Left hindlimb (tissue), 1 donor: ENCODE data around the gene RFC2.
"Not testable (repeated sequence)": the region's sequence is repeated elsewhere in the genome, so short reads cannot be mapped to it uniquely, and the experiment has no call there.

Experiments
- DNase-seq: peaks from one replicate; pipeline ENCODE4 v3.0.0-alpha.2; 2018

The RFC2 gene

DNA sequence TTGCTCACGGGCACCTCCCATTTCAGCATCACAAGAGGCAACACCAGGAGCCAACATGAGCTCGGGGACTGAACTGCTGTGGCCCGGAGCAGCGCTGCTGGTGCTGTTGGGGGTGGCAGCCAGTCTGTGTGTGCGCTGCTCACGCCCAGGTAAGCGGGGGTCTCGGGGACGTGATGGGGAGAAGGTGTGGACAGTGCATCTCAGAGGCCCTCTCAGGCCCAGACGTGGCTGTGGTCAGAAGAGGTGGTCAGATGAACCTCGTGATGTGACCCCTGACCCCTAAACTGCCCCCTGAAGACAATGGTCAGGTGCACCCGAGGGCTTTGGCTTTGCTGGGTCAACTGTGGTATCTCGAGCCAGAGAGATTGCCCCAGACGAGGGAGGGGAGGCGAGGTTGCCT, 38.3 kb downstream of the RFC2 start:
- DNase-seq, result peak; percentile 12

GRCh38 chr7:74214816-74215630, 39.2 kb downstream of the RFC2 start:
- peak; percentile 11 for DNase-seq

DNA sequence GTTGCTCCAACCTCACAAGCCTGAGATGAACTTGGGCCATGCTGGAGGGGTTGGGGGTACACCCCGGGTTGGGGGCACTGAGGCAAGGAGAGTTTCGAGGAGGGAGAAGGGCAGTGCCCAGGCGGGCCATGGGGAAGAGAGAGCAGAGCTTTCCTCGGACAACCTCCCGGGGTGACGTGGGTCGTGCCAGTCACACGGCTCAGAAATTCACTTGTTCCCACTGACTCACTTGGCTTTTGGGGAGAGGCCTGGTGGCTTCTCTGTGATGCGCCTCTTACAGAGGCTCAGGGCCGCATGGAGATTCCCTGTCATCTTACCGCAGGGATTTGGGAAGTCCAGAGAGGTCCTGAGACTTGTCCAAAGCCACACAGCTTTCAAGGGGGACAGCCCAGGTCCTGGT, 41.5 kb downstream of the RFC2 start:
- DNase-seq, result no peak

DNA sequence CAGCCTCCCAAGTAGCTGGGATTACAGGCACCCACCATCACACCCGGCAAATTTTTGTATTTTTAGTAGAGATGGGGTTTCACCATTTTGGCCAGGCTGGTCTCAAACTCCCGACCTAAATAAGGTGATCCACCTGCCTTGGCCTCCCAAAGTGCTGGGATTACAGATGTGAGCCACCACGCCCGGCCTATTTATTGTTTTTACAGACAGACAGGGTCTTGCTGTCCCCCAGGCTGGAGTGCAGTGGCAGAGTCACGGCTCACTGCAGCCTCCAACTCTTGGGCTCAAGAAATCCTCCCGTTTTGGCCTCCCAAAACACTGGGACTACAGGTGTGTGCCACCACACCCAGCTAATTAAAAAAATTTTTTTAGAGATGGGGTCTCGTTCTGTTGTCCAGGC, 46.0 kb downstream of the RFC2 start:
- DNase-seq, result not testable (repeated sequence)

GRCh38 chr7:74207586-74207985, 46.6 kb downstream of the RFC2 start:
- no peak for DNase-seq

- peak; percentile 86 for DNase-seq
These were observed 47.5 kb downstream of the RFC2 start for GRCh38 chr7:74206589-74207120.

DNA sequence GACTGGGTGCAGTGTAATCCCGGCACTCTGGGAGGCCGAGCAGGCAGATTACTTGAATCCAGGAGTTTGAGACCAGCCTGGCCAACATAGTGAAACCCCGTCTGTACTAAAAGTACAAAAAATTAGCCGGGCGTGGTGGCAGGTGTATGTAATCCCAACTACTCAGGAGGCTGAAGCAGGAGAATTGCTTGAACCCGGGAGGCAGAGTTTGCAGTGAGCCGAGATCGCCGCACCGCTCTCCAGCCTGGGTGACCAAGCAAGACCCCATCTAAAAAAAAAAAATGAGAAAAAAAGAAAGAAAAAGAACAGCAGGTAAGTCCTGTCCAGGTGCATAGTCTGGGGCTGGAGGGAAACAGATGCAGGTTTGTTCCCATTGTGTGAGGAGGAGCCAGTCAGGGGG, 48.1 kb downstream of the RFC2 start:
- DNase-seq, result not testable (repeated sequence)

DNA sequence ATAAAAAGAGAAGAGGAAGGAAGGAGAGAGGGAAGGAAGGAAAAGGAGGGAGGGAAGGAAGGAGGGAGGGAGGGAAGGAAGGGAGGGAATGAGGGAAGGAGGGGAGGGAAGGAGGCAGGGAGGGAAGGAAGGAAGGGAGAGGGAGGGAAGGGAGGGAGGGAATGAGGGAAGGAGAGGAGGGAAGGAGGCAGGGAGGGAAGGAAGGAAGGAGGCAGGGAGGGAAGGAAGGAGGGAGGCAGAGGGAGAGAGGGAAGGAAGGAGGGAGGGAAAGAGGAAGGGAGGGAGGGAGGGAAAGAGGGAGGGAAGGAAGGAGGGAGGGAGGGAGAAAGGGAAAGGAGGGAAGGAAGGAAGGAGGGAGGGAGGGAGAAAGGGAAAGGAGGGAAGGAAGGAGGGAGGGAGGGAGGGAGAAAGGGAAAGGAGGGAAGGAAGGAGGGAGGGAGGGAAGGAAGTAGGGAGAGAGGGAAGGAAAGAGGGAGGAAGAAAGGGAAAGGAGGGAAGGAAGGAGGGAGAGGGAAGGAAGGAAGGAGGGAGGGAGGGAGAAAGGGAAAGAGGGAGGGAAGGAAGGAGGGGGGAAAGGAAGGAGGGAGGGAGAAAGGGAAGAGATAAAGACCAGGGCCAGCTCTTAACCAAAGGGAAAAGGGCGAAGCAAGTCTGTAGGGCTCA, 50.1 kb downstream of the RFC2 start:
- DNase-seq, result no peak

- no peak for DNase-seq
These were observed 51.2 kb downstream of the RFC2 start for GRCh38 chr7:74202841-74203556.

- DNase-seq, result no peak
These were observed 54.4 kb downstream of the RFC2 start for GRCh38 chr7:74199551-74200355.

DNA sequence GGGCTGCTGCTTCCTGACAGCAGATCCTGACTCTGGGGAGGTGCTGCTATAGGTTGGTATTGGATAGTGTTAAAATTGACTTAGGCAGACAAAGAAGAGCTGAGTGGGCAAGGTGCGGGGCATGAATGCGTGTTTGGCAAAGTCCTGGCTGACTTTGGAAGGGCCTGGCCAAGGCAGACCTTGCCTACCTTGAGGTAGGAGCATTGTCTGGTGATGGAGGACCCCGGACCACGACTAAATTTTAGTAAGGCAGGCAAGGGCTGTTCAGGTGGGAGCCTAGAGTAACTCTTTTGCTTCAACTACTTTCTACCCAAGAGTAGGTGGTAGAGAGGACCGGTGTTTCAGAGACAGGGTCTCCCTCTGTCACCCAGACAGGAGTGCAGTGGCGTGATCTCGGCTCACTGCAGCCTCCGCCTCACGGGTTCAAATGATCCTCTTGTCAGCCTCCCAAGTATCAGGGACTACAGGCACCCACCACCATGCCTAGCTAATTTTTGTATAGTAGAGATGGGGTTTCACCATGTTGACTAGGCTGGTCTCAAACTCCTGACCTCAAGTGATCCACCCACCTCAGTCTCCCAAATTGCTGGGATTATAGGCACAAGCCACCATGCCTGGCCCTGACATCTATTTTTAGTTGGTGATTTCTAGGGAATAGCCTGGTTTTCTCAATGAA, 56.6 kb downstream of the RFC2 start:
- no peak for DNase-seq

- DNase-seq, result not testable (repeated sequence)
These were observed 58.1 kb downstream of the RFC2 start for GRCh38 chr7:74195968-74196654.

DNA sequence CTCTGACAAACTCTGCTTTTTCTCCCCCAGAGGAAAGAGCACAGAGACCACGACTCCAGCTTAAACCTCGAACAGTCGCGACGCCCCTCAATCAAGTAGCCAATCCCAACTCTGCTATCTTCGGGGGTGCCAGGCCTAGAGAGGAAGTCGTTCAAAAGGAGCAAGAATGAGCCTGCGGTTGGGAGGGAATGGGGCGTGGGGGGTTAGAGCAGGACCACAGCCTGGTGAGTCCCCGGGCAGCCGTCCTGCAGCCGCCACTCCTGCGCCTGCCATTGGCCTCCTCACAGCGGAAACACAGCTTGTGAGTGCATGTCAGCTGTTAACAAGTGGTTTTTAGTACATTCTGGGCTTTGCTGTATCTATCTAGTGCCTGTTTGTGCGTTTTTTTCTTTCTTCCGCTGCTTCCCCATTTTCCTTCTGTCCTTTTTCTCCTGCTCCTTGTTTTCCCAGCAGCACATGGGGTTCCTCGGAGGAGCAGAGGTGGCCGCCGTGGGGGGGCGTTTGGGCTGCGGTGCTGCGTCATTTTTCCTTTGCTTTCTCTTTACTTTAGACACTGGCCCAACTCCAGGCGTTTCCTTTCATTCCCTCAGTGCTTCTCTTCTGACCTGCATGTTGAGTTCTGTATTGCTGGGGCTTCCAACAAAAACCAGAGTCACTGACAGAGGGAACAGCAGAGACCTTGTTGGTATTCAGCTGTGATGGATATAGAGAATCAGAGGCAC, 58.9 kb downstream of the RFC2 start:
- not testable (repeated sequence) for DNase-seq

- no peak for DNase-seq
These were observed 59.5 kb downstream of the RFC2 start for GRCh38 chr7:74194686-74195085.

- no peak for DNase-seq
These were observed 60.3 kb downstream of the RFC2 start for GRCh38 chr7:74193913-74194312.

- DNase-seq, result no peak
These were observed 61.1 kb downstream of the RFC2 start for GRCh38 chr7:74193054-74193453.

DNA sequence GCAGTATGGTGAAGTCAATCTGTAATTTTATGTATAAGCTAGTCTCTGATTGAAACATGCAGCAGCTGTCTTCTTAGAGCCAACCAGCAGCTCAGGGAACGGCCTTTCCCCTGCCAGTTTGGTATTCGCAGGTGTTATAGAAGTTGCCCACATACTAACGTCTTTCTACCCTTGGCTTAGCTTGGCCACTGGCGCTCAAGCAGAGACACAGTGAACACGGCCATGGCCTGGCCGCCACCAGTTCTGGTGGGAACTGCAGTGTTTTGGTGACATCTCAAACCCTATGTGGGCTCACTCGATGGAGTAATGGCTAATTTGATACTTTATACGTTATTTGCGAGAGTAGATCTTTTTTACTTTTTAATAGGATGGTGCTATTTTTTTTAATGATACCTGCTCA, 63.0 kb downstream of the RFC2 start:
- DNase-seq, result no peak

DNA sequence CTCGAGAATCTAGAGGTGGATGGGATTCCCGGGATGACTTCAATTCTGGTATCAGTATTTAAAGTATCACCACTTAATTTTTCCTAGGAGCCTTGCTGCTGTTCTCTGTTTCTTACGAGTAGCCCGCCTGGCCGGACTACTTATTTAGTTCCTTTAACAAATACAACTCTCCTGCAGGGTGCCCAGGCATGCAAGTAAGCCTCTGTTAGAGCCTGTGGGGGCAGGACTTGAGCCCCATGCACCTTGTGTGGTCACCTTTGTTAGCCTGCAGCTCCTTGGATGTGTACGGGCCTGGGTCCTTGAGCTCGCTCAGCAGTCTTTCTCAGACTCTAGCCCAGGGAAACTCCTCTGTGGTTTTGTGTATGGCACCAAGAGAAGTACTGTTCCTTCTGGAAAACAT, 63.9 kb downstream of the RFC2 start:
- no peak for DNase-seq

GRCh38 chr7:74187915-74188675, 66.1 kb downstream of the RFC2 start:
- DNase-seq, result no peak

GRCh38 chr7:74185636-74186035, 68.6 kb downstream of the RFC2 start:
- no peak for DNase-seq
